Activated T-helper 1 cell treated with anti-CD3 and anti-CD28 coated beads, Interleukin-12 subunit alpha, Interleukin-12 subunit beta, Interleukin-2, Interleukin-4 antibody, amounts not matched to agents 30 ng/mL and 10 ng/mL and 1 ng/mL, durations not matched to agents 14 hours and 24 hours and 36 hours (primary cell): Measurements from ENCODE around the gene TP63. TPM values are rescaled to one million over a fixed set of nuclear protein-coding genes. Genes with fewer than 3 reads are reported as not detected.

ENCODE experiments used
- DNase-seq: peaks from one replicate; pipeline ENCODE4 v3.0.0; 2021; ENCODE audit warnings: low spot score
- H3K27ac Mint-ChIP-seq: one replicate; pipeline ENCODE4 v1.8.0; 2021; ENCODE audit warnings: mild to moderate bottlenecking, mixed read lengths
- H3K27me3 Mint-ChIP-seq: one replicate; pipeline ENCODE4 v1.8.0; 2022; ENCODE audit warnings: mild to moderate bottlenecking, moderate library complexity, mixed read lengths; ENCODE audit not compliant: insufficient read depth
- H3K36me3 Mint-ChIP-seq: one replicate; pipeline ENCODE4 v1.8.0; 2021; ENCODE audit warnings: low read depth, mixed read lengths
- H3K4me1 Mint-ChIP-seq: one replicate; pipeline ENCODE4 v1.8.0; 2021; ENCODE audit warnings: low read depth, mixed read lengths
- H3K4me3 Mint-ChIP-seq: one replicate; pipeline ENCODE4 v1.8.0; 2021; ENCODE audit warnings: mild to moderate bottlenecking, moderate library complexity, mixed read lengths
- H3K9me3 Mint-ChIP-seq: one replicate; pipeline ENCODE4 v1.8.0; 2021; ENCODE audit warnings: mixed read lengths
- intact Hi-C: fragments of 100-400 bp; cut with micrococcal nuclease; formaldehyde crosslinking; loops from one replicate; pipeline ENCODE4 v1.15.1; 2024
- total RNA-seq: library from RNA; stranded (reverse); gene quantifications from 2 replicates; pipeline ENCODE4 v1.2.3, GENCODE V29; 2022

Gene TP63
- total RNA-seq, 1 donor from 2014 or later: 0.67 TPM

DNA sequence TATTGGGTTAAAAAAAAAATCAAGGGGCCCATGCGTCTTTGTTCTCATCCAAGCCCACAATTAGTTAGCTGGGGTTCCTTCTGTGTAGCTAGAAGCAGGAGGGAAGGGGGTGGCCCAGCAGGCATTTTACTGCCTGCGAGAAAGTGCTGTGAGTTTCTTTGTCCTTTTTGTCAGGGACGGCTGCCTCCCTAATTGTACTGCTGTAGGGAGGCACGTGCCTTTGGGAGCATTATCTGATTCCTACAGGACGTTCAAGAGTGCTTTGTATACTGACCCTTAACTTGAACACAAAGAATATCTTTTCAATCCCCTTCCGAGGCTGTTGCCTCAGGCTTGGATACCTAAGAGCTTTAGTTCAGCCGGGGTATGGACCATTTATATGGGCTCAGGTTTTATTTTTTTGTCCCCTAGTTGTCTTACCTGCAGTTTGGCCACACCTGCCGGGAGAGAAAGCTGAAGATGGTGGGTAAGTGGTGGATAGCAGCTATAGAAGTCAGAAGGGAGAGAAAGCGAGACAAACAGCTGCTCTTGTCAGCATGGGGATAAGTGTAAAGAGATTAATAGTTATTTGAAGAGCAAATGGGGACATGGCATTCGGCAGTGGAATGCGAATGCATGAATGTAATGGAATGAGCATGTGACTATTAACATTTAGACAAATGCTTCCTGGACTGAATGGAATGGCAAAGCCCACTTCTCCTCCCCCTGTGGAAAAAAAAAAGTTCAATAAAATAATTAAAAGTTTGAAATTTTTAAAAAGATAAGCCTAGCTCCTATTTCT is 175.2 kb downstream of the TP63 start:
- no peak for DNase-seq
- no peaks in the 10 kb centered on the region for H3K9me3 Mint-ChIP-seq
- intact Hi-C loops: no loop called here

DNA sequence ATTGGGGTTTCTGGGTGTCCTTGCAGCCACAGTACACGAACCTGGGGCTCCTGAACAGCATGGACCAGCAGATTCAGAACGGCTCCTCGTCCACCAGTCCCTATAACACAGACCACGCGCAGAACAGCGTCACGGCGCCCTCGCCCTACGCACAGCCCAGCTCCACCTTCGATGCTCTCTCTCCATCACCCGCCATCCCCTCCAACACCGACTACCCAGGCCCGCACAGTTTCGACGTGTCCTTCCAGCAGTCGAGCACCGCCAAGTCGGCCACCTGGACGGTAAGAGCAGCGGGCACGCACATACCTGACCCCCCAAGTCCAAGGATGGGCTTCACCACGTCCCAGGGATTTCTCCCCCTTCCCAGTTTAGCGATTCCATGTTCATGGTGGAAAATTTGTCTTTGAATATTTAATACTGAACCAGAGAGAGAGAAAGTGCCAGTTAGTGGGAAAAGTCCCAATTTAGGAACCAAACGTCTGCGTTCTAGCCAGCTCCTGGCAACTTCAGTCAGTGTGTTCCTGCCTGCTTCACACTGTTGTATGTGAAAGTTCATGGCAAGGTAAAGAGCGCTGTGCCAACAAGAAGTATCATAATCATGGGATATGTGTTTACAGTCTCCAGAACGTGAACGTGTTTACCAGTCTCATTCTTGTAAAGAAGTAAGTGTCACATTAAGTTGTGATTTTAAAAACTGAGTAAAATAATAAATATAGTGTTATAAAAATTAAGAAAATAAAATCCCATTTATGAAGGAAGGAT is 177.2 kb downstream of the TP63 start:
- no peak overlapping the region for H3K27ac Mint-ChIP-seq
- intact Hi-C loops: no loop called here
- H3K27me3 Mint-ChIP-seq: no peaks in the 10 kb centered on the region
- H3K4me3 Mint-ChIP-seq: no peak overlapping the region
- H3K36me3 Mint-ChIP-seq: no peaks in the 10 kb centered on the region
- no peaks in the 10 kb centered on the region for H3K4me1 Mint-ChIP-seq
- DNase-seq: no peak
- no peaks in the 10 kb centered on the region for H3K9me3 Mint-ChIP-seq

More for the DNA sequence above, 175.2 kb downstream of the TP63 start:
- Mint-ChIP-seq H3K4me3 (no peak overlapping the region), H3K4me1 (no peaks in the 10 kb centered on the region), H3K27ac (no peak overlapping the region), H3K36me3 (no peaks in the 10 kb centered on the region), H3K27me3 (no peaks in the 10 kb centered on the region)

DNA sequence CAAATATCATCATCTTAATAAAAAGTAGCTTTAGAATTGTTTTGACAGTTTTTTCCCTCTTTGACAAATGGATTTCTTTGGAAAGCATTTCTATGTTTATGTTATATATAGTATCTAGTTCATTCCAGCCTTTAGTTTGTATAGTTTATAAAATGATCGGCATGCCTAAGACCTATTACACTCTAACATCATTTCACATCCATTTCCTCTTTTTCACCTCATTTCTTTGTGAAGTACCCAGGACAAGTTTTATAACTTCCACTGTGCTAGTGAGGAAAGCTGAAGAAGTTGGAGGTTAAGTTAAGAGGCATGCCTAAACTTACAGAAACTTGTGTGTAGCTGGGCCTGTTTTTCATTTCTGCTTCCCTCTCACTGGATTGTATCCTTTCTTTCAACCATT is 178.4 kb downstream of the TP63 start:
- Mint-ChIP-seq H3K4me1 (no peaks in the 10 kb centered on the region), H3K4me3 (no peak overlapping the region), H3K9me3 (no peaks in the 10 kb centered on the region), H3K27me3 (no peaks in the 10 kb centered on the region), H3K27ac (no peak overlapping the region), H3K36me3 (no peaks in the 10 kb centered on the region)
- no peak for DNase-seq
- intact Hi-C loops: no loop called here

DNA sequence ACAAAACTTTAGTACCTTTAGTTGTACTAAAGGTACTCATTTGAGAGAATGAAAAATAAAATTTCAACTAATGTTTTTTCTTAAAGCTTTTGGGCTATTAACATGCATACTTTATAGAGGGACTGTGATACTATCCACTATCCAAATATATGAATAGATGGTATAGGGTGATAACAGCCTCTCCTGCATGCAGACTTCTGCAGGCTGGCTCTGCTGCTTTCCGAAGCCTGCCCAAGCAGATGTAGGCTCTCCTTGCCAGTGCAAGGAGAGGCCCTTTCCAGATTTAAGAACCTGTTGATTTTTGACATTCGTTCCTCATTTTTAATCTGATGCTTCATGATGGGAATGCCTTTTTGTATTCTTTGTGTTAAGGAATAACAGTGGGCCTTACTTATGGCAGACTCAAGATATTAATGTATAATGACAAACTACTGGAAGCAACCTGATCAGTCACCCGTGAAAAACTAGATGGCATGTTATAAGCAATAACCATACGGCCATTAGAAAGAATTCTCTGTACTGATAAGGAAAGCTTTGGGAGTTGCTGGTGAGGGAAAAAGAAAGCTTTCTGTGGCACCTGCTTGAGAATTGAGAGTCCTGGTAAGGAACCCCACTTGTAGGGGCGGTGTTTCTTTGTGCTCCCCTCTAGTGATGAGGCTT is 181.7 kb downstream of the TP63 start:
- Mint-ChIP-seq H3K4me3 (no peak overlapping the region), H3K27me3 (no peaks in the 10 kb centered on the region), H3K9me3 (no peaks in the 10 kb centered on the region), H3K36me3 (no peaks in the 10 kb centered on the region), H3K27ac (no peak overlapping the region), H3K4me1 (no peaks in the 10 kb centered on the region)
- no peak for DNase-seq
- intact Hi-C loops: no loop called here

DNA sequence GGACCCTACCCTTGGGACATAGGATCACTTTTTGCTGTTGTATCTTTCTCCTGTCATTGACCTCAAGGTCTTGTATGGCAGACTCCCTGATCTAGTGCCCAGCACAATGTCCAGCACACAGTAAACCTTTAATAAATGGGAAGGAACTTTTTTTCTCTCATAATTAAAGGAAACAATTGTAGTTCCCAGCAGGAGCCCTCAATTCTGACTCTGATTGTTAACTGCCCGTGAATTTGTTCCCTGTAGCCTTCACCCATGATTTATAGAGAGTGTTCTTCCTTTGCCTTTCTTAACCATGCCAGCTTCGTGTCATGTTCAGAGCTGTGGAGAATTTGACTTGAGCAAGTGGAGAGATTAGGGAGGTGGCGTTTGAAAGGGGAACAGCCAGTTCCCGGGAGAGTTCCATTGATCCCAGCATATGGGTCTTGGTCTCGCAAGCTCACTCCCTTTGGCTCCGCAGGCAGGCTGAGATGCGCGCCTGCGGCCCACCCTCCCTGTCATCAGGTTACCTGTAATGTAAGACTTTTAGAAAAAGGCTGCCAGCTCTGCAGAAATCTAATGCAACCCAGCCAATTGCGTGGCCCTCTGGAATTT is 182.6 kb downstream of the TP63 start:
- intact Hi-C loops: no loop called here
- H3K4me1 Mint-ChIP-seq: no peaks in the 10 kb centered on the region
- no peaks in the 10 kb centered on the region for H3K9me3 Mint-ChIP-seq
- H3K36me3 Mint-ChIP-seq: no peaks in the 10 kb centered on the region
- H3K4me3 Mint-ChIP-seq: no peak overlapping the region
- no peaks in the 10 kb centered on the region for H3K27me3 Mint-ChIP-seq
- no peak for DNase-seq
- H3K27ac Mint-ChIP-seq: no peak overlapping the region

DNA sequence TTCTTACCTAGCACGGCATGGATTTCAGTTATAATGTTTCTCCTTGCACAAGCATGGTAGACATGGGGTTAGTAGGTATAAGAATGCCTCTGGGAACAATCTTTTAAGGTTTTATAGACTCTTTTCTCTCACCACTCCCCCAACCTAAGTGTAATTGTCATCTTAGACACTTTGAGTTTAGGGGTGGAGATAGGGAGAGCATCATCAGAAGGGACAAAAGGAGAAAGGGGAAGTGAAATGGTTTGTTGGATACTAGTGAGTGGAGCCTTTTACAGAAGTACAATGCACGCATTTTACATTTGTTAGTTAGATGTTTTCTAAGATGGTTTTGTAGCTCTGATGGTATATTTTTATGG is 189.2 kb downstream of the TP63 start:
- Mint-ChIP-seq H3K36me3 (no peaks in the 10 kb centered on the region), H3K4me1 (peaks cover 5% of the 10 kb centered on the region), H3K27me3 (no peaks in the 10 kb centered on the region), H3K9me3 (no peaks in the 10 kb centered on the region), H3K4me3 (no peak overlapping the region), H3K27ac (no peak overlapping the region)
- DNase-seq: no peak
- intact Hi-C loops: no loop called here

DNA sequence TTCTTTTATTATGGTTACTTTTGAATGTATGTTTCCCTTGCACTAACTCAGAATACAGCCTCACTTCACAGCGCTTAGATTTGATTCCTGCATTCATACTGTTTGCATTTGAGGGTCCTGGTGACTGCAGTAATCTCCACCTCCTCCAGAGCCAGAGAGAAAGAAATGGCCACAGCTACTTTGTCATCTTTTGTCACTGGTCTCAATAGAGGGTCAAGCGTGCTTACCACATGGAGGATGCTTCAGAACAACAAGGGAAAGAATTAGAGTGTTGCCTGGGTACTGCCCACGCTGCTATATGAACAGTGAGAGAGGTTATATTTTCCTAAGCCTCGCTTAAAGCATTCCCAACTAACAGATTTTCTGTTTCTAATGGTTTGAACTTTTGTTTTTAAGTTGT is 190.1 kb downstream of the TP63 start:
- H3K9me3 Mint-ChIP-seq: no peaks in the 10 kb centered on the region
- intact Hi-C loops: no loop called here
- H3K36me3 Mint-ChIP-seq: no peaks in the 10 kb centered on the region
- no peak overlapping the region for H3K4me3 Mint-ChIP-seq
- DNase-seq: no peak
- H3K27me3 Mint-ChIP-seq: no peaks in the 10 kb centered on the region
- H3K27ac Mint-ChIP-seq: no peak overlapping the region
- H3K4me1 Mint-ChIP-seq: peaks cover 5% of the 10 kb centered on the region

DNA sequence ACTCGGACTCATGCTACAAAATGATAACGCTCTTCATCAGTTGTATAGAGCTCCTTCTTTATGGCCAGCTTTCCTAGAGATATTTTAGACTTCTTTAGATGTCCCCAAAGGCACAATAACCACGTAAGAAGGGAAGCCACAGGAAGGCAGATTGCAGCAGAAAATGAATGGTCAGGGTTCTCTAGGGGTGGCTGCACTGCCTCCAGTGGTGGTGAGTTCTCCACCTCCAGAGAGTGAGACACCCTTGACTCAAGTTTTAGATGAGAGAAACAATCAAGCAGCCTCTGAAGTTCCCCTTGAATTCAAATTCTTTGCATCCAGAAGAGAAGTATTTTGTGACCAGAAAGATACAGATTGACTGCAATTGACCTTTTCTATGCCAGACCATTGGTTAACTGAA is 191.5 kb downstream of the TP63 start:
- DNase-seq: no peak
- H3K27me3 Mint-ChIP-seq: no peaks in the 10 kb centered on the region
- no peak overlapping the region for H3K4me3 Mint-ChIP-seq
- peaks cover 5% of the 10 kb centered on the region for H3K4me1 Mint-ChIP-seq
- no peaks in the 10 kb centered on the region for H3K36me3 Mint-ChIP-seq
- no peak overlapping the region for H3K27ac Mint-ChIP-seq
- H3K9me3 Mint-ChIP-seq: no peaks in the 10 kb centered on the region
- intact Hi-C loops: no loop called here

DNA sequence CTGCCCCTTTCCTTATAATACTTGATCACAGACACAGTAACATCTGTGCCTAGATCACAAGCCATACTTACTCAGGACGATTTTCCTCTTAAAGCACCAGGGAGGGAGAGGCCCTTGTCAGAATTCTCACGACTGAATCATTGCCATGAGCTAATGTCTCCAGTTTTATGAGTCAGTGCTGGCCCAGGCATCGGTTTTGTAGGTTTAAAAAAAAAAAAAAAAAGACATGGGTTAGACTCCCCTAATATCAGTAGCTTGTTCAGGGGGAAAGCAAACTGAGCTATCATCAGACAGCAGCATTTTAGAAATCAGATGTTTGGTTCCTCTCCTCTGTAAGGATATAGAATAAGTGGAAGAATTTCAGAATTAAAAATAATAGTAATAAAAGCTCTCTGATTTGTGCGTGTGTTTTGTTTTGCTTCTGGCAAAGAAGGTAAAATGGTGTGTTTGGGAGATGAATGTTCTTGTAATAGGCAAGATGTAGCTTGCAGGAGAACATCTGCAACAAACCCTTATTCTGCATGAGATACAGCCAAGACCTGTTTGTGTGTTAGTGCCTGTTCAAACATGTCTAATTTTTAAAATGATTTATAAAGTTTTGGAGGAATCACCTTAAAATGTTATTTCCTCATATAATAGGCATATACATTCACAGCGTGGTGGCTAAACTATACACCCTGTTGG is 193.6 kb downstream of the TP63 start:
- no peaks in the 10 kb centered on the region for H3K27me3 Mint-ChIP-seq
- peaks cover 5% of the 10 kb centered on the region for H3K4me1 Mint-ChIP-seq
- no peak overlapping the region for H3K27ac Mint-ChIP-seq
- no peak for DNase-seq
- no peaks in the 10 kb centered on the region for H3K36me3 Mint-ChIP-seq
- H3K4me3 Mint-ChIP-seq: no peak overlapping the region
- no peaks in the 10 kb centered on the region for H3K9me3 Mint-ChIP-seq
- intact Hi-C loops: no loop called here

DNA sequence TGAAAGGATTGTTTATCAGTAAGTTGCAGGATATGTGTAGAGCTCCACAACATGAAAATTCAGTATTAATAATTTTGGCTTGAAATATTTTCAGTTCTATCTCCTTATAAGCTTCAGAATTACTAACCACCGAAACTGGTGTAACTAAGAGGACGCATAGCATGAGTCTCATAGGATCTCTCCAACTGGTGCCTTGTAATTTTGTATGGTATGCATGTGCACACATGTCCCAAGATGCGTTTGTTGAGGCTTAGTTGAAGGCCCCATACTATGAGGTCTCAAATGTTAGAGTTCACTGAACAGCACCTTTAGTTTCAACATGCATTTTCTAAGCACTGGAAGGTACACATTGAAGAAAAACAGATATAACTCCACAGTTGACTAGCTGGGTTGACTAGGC is 195.4 kb downstream of the TP63 start:
- no peaks in the 10 kb centered on the region for H3K27me3 Mint-ChIP-seq
- H3K27ac Mint-ChIP-seq: no peak overlapping the region
- no peak overlapping the region for H3K4me3 Mint-ChIP-seq
- no peaks in the 10 kb centered on the region for H3K4me1 Mint-ChIP-seq
- intact Hi-C loops: no loop called here
- DNase-seq: no peak
- H3K9me3 Mint-ChIP-seq: no peaks in the 10 kb centered on the region
- H3K36me3 Mint-ChIP-seq: no peaks in the 10 kb centered on the region

DNA sequence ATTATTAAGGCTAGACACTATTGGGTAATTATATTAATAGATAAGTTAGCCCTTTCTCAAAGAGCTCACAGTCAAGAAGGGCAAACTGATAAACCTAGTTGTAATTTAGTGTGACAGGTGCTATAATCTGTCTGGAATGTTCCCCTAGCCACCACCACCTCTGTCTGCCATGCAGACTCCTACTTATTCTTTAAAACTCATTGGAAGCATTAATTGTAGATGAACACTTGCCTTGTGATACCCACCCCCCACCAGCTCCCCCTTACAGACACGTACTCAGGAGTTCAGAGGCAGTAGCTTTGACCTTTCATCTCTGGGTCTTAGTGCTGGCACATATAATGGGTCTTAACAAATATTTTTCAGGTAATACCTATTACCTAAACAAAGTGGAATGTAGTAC is 195.9 kb downstream of the TP63 start:
- intact Hi-C loops: no loop called here
- no peaks in the 10 kb centered on the region for H3K27me3 Mint-ChIP-seq
- no peak for DNase-seq
- no peak overlapping the region for H3K27ac Mint-ChIP-seq
- no peak overlapping the region for H3K4me3 Mint-ChIP-seq
- H3K9me3 Mint-ChIP-seq: no peaks in the 10 kb centered on the region
- H3K36me3 Mint-ChIP-seq: no peaks in the 10 kb centered on the region
- no peaks in the 10 kb centered on the region for H3K4me1 Mint-ChIP-seq

DNA sequence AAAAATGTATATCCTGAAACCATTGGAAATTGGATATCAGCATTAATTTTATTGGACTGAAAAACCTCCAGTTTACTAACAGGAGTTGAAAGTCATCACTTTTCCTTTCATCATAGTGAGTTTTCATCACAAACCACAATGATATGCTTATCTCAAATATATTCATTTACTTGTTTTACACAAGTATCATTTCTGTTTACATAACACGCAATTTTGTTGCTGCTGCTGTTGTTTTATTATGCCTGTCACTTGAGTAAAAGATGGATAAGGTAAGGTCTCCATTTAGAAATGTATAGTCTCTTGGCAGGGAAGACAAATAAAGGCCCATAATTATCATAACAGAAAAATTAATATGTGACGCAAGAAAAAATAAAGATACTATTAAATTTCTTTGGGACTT is 199.2 kb downstream of the TP63 start:
- Mint-ChIP-seq H3K36me3 (no peaks in the 10 kb centered on the region), H3K4me1 (no peaks in the 10 kb centered on the region), H3K4me3 (no peak overlapping the region), H3K9me3 (no peaks in the 10 kb centered on the region), H3K27me3 (peaks cover 2% of the 10 kb centered on the region), H3K27ac (no peak overlapping the region)
- no peak for DNase-seq
- intact Hi-C loops: no loop called here
